Measurements from ENCODE around the gene ERGIC1.

DNA sequence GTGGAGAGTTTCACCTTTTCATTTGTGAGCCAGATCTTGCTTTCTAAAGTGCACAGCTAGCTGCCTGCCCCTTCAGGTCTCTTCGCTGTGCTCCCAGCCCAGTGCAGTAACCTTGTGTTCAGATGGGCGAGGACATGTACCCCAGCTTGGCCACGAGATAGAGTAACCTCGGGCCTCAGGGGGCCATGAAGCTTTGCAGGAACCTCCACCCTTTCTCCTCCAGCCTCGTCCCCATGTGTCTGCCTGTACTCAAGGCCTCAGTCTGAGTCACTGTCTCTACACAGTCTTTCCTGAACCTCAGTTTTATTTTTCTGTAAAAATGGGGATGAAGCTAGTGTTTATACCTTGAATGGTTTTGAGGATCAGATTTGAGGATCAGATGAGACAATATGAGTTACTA, 37.9 kb downstream of the ERGIC1 start:
- TF ChIP-seq, protein P1, sequence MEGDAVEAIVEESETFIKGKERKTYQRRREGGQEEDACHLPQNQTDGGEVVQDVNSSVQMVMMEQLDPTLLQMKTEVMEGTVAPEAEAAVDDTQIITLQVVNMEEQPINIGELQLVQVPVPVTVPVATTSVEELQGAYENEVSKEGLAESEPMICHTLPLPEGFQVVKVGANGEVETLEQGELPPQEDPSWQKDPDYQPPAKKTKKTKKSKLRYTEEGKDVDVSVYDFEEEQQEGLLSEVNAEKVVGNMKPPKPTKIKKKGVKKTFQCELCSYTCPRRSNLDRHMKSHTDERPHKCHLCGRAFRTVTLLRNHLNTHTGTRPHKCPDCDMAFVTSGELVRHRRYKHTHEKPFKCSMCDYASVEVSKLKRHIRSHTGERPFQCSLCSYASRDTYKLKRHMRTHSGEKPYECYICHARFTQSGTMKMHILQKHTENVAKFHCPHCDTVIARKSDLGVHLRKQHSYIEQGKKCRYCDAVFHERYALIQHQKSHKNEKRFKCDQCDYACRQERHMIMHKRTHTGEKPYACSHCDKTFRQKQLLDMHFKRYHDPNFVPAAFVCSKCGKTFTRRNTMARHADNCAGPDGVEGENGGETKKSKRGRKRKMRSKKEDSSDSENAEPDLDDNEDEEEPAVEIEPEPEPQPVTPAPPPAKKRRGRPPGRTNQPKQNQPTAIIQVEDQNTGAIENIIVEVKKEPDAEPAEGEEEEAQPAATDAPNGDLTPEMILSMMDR (IDR thresholded peaks at IDR 0.05), result no peak
- no peak for TF ChIP-seq POLR2AphosphoS5 (IDR thresholded peaks at IDR 0.05)

Measured in gastroesophageal sphincter (tissue), 3 donors.